ENCODE data around the gene SGTB.
A peak's percentile ranks its signal among the peaks of the same experiment; 100 is the strongest.
"Not testable (repeated sequence)": the region's sequence is repeated elsewhere in the genome, so short reads cannot be mapped to it uniquely, and the experiment has no call there.

Gene SGTB

DNA sequence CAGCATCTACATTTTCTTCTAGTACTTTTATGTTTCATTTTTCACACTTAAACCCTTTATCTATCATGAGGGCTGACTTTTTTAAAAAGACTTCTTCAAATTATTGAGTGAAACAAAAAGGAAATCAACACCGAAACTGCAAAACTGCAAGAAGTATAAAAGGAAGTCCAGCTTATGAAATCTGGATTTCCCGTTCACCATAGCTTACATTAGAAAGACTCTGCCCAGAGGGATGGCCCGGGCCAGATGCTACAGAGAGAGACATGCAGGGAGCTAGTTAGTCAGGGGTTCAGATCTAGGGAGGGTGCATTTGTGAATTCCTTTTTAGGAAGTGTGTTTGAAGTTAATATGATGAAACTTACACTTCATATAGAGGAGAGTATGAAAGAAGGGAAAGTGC lies 10.1 kb upstream of the SGTB start:
- not testable (repeated sequence) for DNase-seq

DNA sequence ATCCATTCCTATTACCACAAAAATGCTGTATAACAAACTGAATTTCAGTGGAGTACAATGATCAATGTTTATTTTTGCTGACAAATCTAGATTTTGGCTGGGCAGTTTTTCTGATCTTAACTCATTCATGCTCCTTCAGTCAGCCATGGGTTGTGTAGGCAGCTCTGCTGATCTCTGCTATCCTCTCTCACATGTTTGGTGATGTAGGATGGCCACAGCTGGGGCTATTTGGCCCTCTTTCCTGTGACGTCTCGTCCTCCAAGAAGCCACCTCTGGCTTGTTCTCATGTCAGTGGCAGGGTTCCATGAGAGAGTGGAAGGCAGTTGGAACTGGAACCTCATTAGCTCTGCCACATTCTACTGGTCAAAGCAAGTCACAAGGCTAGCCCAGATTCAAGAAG lies 9.0 kb upstream of the SGTB start:
- no peak for DNase-seq

DNA sequence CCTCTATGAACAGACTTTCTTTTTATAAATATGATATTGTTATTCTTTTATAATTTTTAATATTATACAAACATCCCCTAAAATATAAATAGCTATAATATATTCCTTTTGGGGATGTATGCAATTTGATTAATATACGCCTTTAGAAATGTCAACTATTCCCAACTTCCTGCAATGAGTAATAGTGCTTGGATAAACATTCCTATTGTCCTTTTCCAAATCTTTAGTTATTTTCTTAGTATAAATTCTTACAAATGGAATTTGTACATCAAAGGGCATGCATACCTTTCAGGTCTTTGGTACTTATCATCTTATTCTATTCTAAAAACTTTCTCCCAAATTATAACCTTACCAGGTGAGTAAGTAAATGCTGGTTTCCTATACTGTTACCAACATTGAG lies 6.3 kb upstream of the SGTB start:
- no peak for DNase-seq

DNA sequence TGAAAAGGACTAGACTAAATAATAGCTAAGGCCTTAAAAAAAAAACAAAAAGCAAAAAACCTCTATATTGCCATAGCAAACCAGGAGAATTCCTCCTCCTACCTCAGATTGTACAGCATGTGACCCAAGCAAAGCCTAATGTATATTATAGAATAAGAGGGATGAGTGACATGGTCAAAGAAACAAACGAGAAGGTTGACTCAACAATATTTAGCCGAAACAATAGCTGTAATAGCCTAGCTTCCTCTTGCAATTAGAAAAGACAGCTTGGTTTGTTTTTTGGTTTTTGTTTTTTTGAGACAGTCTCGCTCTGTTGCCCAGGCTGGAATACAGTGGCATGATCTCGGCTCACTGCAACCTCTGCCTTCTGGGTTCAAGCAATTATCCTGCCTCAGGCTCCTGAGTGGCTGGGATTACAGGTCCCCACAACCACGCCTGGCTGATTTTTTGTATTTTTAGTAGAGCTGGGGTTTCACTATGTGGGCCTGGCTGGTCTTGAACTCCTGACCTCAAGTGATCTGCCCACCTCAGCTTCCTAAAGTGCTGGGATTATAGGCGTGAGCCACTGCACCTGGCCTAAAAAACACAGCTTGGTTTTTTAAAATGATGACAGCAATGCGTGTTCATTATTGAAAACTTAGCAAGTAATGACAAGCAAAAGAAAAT lies 5.7 kb upstream of the SGTB start:
- DNase-seq, result no peak

DNA sequence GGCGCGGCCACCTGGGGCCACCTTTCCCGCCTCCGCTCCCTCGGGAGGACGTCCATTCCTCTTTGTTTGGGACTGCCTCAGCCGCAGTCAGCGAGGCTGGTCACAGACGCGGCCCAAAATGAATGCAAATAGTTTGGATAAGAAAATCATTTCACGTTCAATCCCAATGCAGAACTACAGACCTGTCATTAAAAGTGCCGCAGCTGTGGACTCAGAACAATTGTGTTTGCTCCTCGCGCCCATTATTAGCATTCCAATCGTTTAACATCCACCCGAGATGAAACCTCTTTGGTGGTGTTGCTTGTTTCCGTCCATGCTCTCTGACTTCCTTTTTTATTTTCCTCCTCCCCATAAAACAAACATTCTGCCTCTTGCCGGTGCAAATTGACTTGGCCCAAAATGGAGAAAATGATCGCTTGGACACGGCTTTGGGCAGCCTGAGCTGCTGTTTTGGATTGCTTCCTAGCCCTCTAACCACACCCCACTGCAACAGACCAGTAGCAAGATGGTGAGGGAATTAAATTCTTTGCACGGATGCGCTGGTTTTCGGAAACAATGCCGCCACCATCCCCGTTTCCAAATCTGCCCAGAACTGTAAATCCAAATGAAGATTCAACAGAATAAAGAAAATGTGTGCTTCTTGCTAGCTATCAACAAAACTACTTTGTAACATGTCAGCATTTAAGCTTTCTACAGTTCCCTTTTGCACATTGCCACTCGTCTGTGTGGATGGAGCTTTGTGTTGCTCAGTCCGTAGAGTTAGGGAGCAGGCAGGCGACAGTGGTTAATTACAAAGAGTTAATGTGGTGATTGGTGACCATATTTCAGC lies 880 bp upstream of the SGTB start:
- DNase-seq, result peak; percentile 73

DNA sequence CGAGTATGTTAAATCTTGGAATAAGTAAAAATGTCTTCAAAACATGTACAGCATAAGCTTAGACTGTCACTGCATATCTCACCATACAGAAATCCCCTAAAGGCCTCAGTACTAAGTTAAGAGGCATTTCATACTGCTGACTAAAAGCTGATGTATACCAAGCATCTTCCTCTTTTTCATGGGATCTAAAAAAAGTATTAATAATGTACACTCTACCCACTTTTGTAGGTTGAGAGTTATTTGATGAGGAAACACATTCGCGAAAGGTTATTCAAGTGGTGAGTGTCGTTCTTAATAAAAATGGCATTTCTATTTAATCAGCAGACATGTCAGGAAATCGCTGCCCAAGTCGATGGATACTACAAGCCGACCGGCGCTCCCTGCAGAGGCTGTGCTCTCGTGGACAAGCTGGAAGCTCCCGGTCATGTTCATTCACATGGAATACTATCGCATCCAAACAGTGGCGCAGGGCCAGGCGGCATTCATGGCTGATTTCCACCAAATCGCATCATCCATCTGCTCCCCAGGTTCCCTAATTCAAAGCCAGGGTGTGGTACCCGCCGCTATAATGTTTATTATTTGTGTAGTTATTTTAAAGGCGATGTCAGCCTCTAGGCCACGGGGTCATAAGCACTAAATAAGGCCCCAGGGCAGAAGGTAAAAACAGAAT lies 724 bp downstream of the SGTB start:
- DNase-seq, result peak; percentile 41

DNA sequence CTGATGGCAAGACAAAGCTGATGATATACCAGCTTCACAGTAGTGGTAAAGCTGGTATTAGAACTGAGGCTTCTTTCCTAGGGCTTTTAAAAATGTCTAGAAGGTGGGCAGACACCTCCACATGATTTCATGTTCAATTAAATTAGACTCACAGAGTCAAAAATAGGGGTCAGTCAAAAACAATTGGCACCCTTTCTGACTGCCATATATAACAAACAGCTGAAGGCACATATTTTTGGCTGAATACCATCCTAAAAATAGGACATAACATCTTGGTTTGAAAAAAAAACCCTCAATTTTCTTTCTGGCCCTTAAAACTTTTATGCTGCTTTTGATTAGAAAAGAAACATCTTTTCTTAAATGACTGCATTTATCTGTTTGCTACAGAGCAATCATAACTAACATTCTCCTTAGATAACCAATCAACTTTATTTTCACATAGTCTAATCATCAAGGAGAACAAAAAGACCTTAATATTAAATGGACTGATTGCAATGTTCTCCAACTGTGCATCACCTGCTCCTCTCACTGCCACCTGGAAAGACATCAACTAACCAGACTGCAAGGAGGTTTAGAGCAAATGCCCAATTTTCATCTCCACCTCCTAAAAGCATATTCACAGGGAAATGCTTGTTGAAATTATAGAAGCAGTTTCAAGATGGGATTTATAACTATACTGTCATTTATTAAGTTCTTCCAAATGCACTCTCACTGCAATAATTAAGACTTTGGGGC lies 3.2 kb downstream of the SGTB start:
- no peak for DNase-seq

DNA sequence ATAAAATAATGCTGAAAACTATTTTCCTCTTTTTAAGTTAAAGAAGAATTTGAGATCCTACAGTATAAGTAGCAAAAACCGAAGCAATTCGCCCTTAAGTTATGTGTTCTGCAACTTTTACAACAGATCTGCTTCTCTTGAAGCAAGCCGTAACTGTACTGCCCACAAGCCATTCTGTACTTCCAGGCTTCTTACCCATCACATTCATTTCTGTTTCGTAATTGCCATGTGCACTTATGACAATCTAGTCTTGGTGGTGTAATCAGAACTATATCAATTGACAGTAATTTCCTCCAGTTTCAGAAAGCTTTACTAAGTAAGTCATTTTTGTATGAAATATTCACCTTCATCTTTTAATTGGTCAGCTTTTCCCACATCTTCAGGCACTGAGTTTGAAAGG lies 13.8 kb downstream of the SGTB start:
- no peak for DNase-seq

DNA sequence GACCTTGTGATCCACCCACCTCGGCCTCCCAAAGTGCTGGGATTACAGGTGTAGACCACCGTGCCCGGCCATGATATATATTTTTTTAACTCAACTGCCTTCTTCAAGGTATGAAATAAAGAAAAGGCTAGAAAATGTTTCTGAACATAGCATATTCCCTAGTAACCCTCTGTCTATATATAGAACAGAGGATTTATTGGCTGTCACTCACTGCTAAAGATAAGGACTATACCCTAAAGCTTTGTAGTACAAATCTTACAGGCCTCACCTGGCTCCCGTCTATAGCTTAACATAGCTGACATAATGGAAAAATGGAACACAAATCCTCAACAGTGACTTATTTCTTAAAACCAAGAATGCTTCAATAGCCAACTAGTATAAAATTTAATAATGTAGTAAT lies 14.2 kb downstream of the SGTB start:
- no peak for DNase-seq

DNA sequence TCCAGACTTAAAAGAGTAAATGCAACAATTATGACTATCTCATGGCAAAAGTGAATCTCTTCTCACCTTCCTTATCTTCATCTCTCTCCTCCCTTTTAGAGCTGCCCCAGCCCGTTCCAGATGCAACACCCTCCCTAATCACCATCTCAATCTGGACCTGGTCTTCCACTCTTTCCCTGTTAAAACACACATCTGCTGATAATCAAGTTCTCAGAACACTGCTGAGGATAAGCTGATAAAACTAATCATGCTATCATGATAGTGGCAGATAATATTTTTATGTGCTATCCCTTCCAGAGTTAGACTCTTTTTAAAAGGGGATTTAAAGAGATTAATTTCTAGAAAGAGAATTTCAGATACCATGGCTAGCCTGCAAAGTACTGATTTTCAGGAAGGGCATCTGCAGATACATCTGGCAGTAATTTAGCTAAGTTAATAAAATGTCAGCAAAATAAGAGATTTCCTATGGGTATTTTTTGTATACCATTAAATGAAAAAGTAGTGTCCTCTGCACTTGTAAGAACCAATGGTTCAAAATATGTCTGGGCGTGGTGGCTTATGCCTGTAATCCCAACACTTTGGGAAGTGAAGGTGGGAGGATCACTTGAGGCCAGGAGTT lies 17.2 kb downstream of the SGTB start:
- DNase-seq, result no peak

DNA sequence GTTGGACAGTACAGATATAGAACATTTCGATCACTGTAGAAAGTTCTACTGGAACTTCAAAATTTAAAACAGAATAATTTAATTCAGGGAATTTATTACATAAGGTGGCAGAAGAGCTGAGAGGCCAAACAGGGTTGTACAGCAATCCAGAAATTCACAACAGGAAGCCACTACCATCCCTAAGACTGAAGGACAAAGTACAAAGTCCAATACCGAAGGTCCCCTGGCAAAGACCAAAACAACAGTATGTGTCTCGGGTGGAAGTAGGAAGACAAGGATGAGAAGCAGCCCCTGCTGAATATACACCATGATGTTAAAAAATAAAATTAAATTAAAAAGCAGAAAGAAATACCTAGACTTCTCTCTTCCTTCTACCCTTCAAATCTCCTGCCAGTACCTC lies 19.9 kb downstream of the SGTB start:
- DNase-seq, result no peak

DNA sequence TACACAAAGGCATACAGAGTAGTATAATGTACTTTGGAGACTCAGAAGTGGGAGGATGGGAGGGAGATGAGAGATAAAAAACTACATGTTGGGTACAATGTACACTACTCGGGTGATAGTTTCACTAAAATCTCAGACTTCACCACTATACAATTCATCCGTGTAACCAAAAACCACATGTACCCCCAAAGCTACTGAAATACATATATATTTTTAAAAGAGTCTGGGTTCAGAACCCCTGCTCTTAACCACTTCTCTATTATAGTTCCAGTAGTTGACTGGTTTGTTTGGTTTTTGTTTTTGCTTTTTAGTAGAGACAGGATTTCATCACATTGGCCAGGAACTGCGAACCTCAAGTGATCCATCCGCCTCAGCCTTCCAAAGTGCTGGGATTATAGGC lies 22.6 kb downstream of the SGTB start:
- DNase-seq, result no peak

DNA sequence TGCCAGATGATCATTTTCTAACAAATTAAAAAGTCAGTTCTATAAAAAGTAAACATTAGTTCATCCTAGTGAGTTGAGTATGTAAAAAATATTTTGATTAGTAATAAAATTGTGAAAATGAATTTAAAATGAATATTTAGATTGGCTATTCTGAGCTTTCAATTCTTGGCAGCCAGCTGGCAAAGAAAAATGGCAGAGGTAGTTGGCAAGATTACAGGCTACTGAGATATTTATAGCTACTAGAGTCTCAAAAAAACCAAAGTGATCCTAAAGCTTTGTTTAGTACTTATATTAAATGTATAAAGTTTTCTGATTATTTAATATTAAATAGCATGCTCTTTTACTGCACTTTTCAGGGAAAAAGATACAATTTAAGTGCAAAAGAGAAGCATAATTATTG lies 25.0 kb downstream of the SGTB start:
- DNase-seq, result no peak

DNA sequence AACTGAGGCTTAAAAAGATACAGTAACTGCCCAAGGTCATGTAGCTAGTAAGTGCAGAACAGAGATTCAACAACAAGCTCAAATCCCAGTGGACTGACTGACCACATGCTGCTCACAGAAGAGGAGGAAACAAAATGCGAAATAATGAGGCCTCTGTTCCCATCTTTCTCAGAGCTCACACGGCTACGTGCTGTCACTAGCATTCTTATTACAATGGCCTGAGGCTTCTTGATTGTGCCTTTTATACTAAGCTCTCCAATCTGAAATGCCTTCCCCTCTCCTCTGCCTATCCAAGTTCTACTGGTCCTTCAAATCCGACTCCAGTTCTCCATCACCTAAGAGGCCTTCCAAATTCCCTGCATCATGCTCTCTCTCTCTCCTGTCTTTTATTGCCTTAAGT lies 26.0 kb downstream of the SGTB start:
- DNase-seq, result no peak

DNA sequence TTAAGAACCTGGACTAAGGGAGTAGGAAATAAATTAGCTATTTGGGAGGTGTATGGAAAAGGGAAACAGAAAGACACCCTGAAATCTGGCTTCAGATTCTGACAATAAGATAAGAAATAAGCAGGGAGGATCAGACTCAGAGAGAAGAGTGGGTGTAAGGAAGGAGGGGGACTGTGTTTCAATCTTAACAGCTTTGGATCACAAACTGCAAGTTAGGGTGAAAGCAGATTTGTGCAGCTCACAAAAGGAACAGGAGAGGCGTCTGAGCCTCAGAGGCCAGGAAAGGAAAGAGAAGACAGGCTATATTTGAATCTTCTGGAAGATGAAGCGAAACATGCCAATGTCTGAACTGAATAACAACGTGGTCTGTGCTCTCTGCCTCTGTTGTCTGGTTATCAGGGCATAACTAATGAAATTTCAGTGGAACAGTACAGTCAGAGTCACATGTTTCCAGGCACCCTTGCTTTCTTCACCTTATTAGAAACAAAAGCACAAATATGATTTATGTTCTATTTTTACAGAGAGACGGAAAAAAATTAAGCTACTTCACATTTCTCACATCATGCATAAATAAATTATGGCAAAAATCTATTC lies 26.6 kb downstream of the SGTB start:
- no peak for DNase-seq

DNA sequence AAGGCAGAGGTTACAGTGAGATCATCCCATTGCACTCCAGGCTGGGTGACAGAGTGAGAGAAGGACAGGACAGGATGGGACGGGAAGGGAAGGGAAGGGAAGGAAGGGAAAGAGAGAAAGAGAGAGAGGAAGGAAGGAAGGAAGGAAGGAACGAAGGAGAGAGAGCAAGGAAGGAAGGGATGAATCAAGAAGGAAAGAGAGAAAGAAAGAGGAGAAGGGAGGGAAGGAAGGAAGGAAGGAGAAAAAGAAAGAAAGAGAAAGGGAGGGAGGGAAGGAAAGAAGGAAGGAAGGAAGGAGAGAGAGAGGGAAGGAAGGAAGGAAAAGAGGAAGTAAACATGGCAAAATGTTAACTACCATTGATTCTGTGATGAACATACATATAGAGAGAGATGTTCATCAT lies 28.8 kb downstream of the SGTB start:
- DNase-seq, result no peak

DNA sequence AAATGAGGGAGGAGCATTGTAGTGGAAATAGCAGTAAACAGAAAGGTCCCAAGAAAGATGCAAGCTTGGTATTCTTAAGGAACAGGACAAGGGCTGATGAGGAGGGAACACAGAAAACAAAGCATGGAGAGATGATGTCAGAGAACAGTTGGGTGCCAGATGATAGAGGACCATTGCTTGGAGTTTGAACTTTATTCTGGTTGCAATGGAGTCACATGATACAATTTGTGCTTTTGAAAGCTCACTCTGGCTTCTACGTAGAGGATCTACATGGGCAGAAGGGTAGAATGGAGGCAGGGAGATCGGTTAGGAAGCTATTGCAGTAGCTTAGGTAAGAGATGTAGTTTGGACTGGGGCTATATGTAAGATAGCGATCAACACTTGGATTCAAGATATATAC lies 39.8 kb downstream of the SGTB start:
- no peak for DNase-seq

DNA sequence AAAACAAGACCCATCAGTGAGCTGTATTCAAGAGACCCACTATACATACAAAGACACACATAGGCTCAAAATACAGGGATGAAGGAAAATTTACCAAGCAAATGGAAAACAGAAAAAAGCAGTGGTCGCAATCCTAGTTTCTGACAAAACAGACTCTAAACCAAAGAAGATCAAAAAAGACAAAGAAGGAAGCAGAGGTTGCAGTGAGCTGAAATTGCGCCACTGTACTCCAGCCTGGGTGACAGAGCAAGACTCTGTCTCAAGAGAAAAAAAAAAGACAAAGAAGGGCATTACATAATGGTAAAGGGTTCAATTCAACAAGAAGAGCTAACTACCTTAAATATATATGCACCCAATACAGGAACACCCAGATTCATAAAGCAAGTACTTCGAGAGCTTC lies 45.9 kb downstream of the SGTB start:
- not testable (repeated sequence) for DNase-seq

DNA sequence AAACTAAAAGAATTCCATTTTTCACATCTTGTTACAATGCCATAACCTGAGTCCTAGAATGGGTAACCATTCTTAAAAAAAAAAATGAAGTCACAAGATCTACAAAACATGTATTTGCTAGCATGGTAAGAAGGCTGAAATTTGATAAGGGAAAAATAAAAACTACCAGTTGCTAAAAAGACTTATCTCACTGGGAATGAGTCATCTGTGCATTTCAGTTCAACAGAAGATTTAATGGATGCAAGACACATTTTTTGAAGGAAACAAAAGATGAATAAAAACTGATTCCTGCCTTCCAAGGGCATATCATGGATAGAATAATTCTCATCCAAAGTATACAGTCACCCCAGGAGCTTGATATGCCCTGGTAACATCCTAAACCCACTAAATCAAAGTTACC lies 47.2 kb downstream of the SGTB start:
- DNase-seq, result no peak

DNA sequence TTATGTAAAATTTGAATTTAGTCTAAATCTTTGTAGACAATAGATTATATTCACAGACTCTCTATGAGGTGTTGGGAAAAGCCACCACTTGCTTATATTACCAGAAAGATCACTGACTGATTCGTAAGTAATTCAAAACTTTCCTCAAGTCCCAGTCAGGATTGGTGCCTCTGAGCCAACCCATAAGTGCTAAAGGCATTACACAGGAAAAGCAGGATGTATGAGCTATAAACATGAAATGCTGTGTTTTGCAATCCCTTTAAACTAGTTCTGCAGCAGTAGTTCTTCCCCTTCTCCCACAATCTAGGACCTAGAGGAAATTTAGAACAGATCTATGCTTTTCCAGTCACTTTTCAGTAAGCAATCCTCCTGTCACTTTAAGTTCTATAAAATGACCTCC lies 49.1 kb downstream of the SGTB start:
- DNase-seq, result no peak

DNA sequence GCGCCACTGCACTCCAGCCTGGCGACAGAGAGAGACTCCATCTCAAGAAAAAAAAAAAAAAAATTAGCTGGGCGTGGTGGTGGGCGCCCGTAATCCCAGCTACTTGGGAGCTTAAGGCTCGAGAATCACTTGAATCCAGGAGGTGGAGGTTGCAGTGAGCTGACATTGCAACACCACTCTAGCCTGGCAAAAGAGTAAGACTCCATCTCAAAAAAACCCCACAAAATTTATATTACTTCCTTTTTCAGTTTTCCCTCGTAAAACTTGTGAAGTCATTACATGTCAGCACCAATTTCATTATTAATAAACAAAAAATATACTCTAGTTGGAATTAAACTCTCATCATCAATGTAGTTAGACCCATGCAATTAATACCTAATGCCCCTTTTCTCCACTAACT lies 53.2 kb downstream of the SGTB start:
- no peak for DNase-seq

DNA sequence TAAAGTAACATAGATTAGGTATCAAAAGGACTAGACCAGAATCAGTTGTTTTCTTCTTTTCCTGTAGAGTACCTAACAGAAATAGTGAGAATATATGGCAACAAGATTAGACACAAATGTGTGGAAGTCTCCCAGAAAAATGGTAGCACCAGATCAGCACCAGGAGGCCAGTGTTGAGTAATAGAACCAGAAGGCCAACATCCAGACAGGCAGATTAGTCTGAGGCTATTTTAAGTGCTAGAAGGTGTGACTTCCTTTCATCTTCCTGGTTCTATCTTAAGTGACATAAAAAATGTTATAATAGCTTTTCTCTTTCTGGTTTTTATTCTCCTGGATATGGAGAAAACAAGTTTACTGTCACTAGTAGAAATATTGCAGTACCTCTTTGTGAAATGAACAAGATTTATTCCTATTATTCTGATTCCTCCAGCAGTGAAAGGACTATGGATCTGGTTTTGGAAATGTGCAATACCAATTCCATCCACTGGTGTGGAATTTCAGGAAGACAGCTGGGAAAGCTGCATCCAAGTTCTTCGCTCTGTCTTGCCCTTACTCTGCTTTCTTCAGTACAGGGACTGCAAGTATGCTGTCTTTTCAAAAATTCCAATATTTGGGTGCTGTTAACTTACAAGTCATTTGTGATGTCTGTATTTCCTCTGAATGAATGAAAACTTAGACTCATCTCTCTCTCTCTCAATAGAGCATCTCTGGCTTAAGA lies 57.9 kb downstream of the SGTB start:
- DNase-seq, result no peak
